ENCODE measurements around the gene LUC7L3.

DNA sequence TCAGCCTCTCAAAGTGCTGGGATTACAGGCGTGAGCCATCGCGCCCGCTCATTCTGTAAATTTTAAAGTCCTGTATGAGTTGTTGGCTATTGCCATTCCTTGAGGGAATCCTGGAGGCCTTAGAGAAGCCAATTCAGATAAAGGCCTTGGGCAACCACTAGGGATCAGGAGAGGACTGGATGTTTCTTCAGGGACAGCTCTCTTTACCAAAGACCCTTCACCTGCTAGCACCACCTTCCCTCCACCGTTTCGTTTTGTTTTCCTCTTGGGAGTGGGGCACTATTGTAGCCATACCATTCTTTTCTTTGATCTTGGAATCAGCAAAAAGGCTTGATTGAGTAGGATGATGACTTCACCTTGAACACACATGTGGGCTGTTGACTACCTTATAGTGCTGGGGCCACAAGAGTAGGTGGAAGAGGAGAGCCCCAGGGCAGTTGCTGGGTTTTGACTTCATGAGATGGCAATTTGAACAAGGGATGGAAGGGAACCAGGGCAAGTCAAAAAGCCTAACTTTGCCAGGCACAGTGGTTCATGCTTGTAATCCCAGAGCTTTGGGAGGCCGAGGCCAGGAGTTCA is 54.9 kb downstream of the LUC7L3 start:
- TF ChIP-seq, protein P1, sequence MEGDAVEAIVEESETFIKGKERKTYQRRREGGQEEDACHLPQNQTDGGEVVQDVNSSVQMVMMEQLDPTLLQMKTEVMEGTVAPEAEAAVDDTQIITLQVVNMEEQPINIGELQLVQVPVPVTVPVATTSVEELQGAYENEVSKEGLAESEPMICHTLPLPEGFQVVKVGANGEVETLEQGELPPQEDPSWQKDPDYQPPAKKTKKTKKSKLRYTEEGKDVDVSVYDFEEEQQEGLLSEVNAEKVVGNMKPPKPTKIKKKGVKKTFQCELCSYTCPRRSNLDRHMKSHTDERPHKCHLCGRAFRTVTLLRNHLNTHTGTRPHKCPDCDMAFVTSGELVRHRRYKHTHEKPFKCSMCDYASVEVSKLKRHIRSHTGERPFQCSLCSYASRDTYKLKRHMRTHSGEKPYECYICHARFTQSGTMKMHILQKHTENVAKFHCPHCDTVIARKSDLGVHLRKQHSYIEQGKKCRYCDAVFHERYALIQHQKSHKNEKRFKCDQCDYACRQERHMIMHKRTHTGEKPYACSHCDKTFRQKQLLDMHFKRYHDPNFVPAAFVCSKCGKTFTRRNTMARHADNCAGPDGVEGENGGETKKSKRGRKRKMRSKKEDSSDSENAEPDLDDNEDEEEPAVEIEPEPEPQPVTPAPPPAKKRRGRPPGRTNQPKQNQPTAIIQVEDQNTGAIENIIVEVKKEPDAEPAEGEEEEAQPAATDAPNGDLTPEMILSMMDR (tag by site-specific recombination; IDR thresholded peaks at IDR 0.05), result no peak
- TF ChIP-seq SP2 (tag by site-specific recombination; IDR thresholded peaks at IDR 0.05) (no peak), ZNF280C (tag by site-specific recombination; IDR thresholded peaks at IDR 0.05) (no peak), TSHZ1 (tag by site-specific recombination; IDR thresholded peaks at IDR 0.05; ENCODE audit: borderline replicate concordance) (no peak), SETDB1 (IDR thresholded peaks at IDR 0.05; ENCODE audit: insufficient read length, low read length) (no peak), TCF7L2 (IDR thresholded peaks at IDR 0.05; ENCODE audit: borderline replicate concordance, low read depth, low read length) (no peak)
- TF ChIP-seq, protein P2, sequence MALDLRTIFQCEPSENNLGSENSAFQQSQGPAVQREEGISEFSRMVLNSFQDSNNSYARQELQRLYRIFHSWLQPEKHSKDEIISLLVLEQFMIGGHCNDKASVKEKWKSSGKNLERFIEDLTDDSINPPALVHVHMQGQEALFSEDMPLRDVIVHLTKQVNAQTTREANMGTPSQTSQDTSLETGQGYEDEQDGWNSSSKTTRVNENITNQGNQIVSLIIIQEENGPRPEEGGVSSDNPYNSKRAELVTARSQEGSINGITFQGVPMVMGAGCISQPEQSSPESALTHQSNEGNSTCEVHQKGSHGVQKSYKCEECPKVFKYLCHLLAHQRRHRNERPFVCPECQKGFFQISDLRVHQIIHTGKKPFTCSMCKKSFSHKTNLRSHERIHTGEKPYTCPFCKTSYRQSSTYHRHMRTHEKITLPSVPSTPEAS (tag by site-specific recombination; IDR thresholded peaks at IDR 0.05), result no peak
